GM12864 (cell line): ENCODE results near the gene ARHGEF10L.

Source experiments
- DNase-seq: peaks from one replicate; pipeline ENCODE4 v3.0.0-alpha.2; 2011; ENCODE audit warnings: low read depth
- H3K4me3 ChIP-seq: 2 replicates; pipeline ENCODE4 v1.5.1; 2011; ENCODE audit warnings: mild to moderate bottlenecking, low read depth, low read length, control low read depth
- CTCF ChIP-seq: IDR thresholded peaks from 2 replicates; pipeline ENCODE4 v1.5.1; 2011; ENCODE audit warnings: low read depth, mild to moderate bottlenecking, moderate library complexity, low read length, control low read depth, inconsistent platforms; ENCODE audit errors: missing control alignments

ARHGEF10L gene

DNA sequence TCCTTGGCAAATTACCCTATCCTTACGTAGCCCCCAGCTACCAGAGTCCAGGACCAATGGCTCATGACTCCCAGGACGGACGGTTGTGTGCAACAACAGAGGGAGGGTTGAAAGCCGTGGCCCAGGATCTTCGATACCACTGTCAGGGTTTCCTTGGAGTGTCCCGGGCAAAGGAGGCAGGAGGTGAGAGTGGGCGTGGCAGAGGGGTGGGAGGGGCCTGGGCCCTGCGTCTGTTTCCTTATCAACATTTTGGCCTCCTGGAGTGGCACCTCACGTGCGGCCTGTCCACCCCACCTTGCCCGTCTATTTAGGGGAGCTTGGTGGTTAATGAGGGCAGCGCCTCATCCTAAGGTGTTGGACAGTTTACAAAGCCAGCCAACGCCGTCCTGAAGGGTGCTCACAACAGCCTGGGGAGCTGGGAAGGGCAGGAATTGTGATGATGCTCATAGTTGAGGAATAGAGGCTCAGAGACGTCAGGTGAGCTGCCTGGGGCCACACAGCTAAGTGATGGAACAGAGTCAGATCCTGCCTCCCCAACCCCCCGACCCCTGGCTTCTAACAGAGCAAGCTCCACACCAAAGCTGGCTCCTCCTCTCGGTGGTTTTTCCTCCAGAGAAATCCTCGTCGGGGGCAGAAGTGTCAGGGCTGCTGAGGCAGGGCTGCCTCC is 17.4 kb upstream of the ARHGEF10L start:
- TF ChIP-seq CTCF = no peak
- H3K4me3 ChIP-seq = no peak overlapping the region
- DNase-seq = no peak

GRCh38 chr1:17523321-17524041 is 16.0 kb upstream of the ARHGEF10L start:
- no peak overlapping the region for H3K4me3 ChIP-seq
- DNase-seq = no peak
- TF ChIP-seq CTCF = no peak

DNA sequence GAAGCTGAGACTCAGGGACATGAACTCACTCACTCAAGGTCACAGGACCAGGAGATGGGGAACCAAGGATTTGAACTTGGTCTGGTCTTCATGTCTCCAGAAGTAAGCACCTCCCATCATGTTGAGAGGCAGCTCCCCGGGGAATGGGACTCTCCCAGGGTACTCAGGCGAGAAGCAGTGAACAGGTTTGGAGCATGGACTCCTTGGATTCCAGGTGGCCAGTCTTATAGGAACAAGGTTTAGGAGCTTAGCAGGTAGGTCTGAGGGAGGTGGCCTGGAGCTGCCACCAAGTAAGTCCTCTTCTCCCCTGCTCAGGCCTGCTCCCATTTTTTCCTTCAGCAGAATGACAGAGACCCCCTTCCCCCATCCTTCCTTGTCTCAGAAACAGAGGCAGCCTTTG is 14.9 kb upstream of the ARHGEF10L start:
- no peak overlapping the region for H3K4me3 ChIP-seq
- DNase-seq = no peak
- no peak for TF ChIP-seq CTCF

DNA sequence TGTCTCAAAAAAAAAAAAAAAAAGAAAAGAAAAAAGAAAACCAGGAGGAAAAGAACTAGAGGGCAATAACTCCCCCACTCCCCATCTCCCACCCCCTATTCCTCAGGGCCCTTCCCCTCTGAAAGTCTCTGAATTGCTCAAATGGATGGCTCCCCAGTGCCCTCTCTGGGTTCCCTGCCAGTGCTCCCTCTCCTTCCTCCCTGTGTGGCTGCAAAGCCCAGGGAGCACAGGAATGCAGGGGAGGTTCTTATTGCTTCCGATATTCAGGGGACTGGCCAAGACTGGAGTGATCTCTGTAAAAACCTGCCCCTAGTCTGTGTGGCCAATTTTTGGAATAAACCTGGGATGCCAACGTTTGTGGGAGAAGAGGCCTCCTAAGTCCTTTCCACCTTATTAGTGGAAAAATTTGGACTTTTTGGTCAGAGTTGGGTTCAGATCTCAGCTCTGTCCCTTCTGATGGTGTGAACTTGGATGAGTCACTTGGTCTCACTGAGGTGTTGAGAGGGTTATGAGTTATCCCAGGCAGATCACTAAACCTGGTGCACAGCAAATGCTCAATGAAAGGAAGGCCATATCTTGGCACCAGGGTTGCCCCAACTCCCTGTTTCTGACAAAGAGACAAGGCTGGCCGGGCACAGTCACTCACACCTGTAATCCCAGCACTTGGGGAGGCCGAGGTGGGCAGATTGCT is 13.4 kb upstream of the ARHGEF10L start:
- H3K4me3 ChIP-seq = no peak overlapping the region
- TF ChIP-seq CTCF = no peak
- no peak for DNase-seq

DNA sequence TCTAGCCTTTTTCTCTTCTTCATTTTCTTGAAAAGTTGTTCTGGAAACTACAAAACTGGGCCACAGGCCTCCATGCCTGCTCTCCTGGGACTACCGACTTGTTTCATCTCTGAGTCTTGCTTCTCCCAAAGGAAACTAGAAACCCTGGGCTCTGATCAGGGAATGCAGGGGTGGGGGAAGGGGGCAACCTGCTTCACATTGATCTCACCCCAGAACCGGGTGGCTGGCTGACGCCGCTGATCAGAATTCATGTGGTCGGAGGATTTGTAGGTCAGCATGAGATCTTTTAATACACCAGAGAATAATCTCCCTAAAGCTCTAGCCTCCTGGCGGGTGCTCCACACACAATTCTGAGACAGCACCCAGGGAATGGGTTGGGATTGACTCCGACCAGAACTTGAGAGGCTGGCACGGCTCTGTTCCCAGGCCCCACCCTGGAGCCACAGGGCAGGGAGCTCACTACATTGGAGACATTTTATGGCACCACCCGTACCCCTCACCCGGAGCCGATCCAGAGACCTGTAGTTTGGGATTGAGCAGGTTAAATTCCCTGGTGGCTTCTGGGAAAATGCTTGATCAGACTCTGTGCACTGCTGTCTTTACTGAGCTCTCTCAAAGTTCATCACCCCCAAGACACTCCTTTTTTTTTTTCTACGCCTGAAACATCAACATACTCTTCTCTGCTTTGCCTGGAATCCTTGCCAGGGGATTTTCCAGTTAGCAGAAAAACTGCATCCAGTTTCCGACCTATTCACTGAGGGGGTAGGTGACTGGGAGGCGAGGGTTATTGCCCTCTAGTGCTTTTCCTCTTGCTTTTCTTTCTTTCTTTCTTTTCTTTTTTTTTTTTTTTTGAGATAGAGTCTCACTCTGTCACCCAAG is 12.2 kb upstream of the ARHGEF10L start:
- no peak for DNase-seq
- H3K4me3 ChIP-seq = no peak overlapping the region
- no peak for TF ChIP-seq CTCF

DNA sequence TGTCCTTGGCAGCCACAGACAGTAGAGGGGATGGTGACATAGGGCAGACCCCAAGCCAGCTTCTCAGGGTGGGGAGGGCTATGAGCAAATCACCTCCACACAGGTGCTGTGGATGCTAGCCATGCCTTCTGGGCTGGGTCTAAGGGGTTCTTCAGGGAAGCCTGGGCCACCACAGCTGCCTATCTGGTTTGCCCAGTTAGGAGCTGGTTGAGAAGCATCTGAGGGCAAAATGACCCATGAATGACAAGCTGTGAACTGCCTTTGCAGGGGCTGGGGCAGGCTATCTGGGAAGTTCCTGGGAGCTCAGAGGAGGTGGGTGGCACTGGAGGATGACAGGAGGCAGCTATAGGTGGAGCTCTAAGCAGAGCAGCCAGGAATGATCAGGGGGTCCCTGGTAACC is 10.1 kb upstream of the ARHGEF10L start:
- DNase-seq = no peak
- no peak overlapping the region for H3K4me3 ChIP-seq
- TF ChIP-seq CTCF = no peak
